ENCODE data around the gene RNF208.

GRCh38 chr9:137229903-137230704 is 8.1 kb upstream of the RNF208 start:
- TF ChIP-seq REST (IDR thresholded peaks at IDR 0.05; ENCODE audit: unreplicated experiment) (no peak), CTCF (conservative IDR thresholded peaks at IDR 0.05; ENCODE audit: low read depth in 2 of 2) (no peak), CREB1 (CRISPR knock-in tag; IDR thresholded peaks at IDR 0.05; ENCODE audit: low read depth) (no peak), EZH2 (IDR thresholded peaks at IDR 0.05; ENCODE audit: low read depth, unreplicated experiment) (no peak), POLR2AphosphoS5 (IDR thresholded peaks at IDR 0.05; ENCODE audit: low read depth) (no peak), EZH2phosphoT487 (IDR thresholded peaks at IDR 0.05; ENCODE audit: unreplicated experiment) (no peak)

Measured in GM23338 (cell line).